ENCODE measurements around the gene ARRDC2.

GRCh38 chr19:17996826-17997316, 11.1 kb upstream of the ARRDC2 start:
- no peak for TF ChIP-seq LEF1 (IDR thresholded peaks at IDR 0.05; ENCODE audit: borderline replicate concordance)
- no peak for TF ChIP-seq CTBP1 (IDR thresholded peaks at IDR 0.05; ENCODE audit: borderline replicate concordance)
- TF ChIP-seq ARNT (IDR thresholded peaks at IDR 0.05), result no peak
- no peak for TF ChIP-seq BHLHE40 (IDR thresholded peaks at IDR 0.05; ENCODE audit: borderline replicate concordance)
- no peak for TF ChIP-seq NFRKB (IDR thresholded peaks at IDR 0.05)
- no peak for TF ChIP-seq ZNF384 (IDR thresholded peaks at IDR 0.05)
- TF ChIP-seq L3MBTL2 (conservative IDR thresholded peaks at IDR 0.05), result no peak
- no peak for TF ChIP-seq SP1 (IDR thresholded peaks at IDR 0.05)

Data from HEK293T (cell line).